NCI-H446 treated with DMSO at 0.1 percent for 48 hours (cell line): Measurements from ENCODE around the gene PGR.

Source experiments
- DNase-seq: peaks from one replicate; lab custom pipeline; 2025; lab: John Stamatoyannopoulos, UW

Gene PGR

DNA sequence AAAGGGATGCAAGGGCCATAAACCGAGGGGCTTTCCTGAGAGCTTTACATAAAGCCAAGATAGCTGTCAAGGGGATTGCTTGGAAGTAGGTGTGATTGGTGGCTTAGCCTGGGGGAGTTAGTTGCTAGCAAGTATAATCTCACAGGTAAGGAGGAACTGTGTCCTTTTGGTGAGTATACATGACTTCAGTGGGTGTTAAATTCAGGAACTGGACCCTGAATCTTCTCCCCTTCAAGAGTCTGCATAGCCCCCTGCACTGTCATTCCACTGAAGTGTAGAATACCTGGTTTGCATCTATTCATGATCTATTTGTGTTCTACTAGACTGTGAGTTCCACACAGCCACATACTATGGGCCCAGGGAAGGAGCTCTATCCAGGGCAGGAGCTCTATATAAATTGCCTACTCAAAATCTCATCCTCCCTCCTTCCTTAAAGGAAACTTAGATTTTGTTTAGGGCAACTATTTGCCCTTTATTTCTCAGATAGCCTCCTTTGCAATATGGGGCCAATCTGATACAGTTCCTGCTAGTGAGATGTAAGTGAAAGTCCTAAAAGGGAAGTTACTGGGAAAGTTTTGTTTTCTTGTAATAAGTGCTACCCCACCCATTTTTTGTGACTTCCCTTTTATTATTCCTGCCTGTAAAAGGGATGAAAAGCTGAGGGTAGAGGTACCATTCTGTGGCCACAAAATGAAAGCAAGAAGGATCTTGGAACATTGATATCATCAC is 120.5 kb downstream of the PGR start:
- no peak for DNase-seq

DNA sequence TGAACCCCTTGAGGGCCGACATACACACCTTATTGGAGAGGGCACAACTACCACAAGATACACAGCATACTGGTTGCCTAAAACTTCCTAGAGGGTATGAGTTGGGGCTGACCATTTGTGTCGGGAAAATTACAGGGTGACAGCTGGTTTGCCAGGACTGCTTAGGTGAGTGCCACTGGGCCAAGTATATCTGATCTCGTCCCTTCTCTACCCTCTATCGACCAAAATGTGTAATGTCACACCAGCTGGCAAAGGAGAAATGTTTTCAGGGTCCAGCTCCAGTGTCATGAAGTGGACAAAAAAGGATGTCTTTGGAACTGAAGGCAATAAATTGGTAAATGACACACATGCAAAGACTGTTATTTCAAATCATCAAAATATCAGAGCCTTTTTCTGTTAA is 126.1 kb downstream of the PGR start:
- DNase-seq, result no peak

GRCh38 chr11:100999756-101000155 is 129.9 kb downstream of the PGR start:
- DNase-seq, result no peak

DNA sequence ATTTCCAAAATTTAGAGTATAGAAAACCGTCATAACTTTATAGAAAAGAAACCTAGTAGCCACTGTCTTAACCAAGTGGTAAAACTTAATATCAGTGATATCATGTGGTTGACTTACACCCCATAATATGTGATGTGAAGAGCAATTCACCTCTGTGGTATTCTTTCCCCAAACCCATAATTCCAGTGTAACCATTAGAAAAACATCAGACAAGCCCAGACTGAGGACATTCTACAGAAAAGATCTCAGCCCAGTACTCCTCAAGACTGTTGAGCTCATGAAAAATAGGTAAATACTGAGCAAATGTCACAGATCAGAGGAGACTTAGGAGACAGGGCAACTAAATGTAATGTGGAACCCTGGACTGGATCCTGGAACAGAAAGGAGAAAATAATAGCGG is 134.6 kb downstream of the PGR start:
- no peak for DNase-seq

DNA sequence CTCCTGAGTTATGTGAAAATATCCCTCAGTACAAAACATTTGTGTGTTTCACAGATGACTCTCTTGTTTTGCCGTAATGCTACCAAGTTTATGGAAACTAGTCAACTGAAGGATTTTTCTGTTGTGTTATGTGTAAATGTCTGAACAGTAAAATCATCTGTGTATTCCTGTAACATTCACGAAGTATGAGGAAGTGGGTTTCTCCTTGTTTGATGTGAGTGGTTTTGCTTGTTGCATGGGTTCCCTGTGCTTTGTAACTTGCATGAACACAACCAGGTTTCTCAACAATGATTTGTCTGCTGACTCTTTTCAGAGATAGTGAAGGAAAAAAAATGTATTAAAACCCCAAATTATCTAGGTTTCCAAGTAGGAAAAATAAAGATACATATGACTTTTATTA is 138.1 kb downstream of the PGR start:
- DNase-seq, result no peak

- DNase-seq, result no peak
These were observed 138.7 kb downstream of the PGR start for GRCh38 chr11:100990931-100991330.

- DNase-seq, result no peak
These were observed 144.9 kb downstream of the PGR start for GRCh38 chr11:100984668-100985067.

GRCh38 chr11:100981196-100981824 is 148.3 kb downstream of the PGR start:
- no peak for DNase-seq

DNA sequence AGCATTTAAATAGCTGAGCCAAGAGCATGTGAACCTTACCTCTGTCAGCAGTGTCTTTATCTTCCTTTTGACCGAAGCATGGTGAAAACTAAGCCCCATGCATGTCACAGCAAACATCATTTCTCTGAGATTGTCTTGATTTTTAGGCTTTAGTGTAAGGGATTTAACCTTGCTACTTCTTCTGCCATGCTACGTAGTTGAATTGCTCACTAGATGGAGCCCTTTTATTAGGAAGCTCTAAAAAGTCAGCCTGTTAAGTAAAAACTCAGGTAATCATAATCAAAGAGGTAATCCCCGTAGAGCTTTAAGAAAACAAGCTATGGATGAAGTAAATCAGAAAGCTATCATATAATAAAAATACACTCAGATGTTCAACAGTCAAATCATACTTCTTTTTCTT is 149.5 kb downstream of the PGR start:
- no peak for DNase-seq
